ENCODE measurements around the gene AFDN. TPM values are rescaled to one million over a fixed set of nuclear protein-coding genes. Genes with fewer than 3 reads are reported as not detected.

The AFDN gene
- polyA plus RNA-seq, 1 of the 3 experiments (the other 2 are of a cell fraction), result 25.1 TPM

DNA sequence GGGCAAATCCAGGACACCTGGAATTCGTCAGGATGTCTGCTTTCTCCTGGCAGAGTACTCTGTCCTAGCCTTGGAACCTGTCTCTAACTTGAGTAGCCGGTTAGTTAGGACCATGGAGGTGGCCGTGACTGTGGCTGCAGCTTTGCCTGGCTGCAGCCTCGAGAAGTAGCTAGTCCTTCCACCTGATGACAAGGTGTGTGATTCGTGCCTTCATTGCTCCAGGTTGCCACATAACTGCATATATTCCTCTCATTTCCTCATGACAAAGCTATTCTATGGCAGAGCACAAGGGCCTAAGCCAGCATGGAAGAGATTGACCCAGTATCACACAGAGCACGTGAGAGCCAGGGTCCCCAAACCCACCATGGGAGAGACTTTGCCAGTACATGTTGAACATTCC lies 130.9 kb downstream of the AFDN start:
- DNase-seq, result no peak
- Histone ChIP-seq H3K27me3 (ENCODE audit: insufficient read depth) (no peaks in the 10 kb centered on the region), H2AFZ (ENCODE audit: low read depth) (no peak overlapping the region), H3F3A (replicated peaks; ENCODE audit: insufficient read depth) (peaks cover 4% of the 10 kb centered on the region), H4K20me1 (ENCODE audit: insufficient read depth) (no peaks in the 10 kb centered on the region), H3K79me2 (ENCODE audit: insufficient read depth) (no peaks in the 10 kb centered on the region), H3K9me3 (no peaks in the 10 kb centered on the region), H3K4me2 (no peak overlapping the region), H3K4me3 (ENCODE audit: low read depth in 2 of 2, low read length in 1 of 2) (no peak overlapping the region), H3K9me2 (no peaks in the 10 kb centered on the region), H3K36me3 (replicated peaks in 1 of 2; ENCODE audit: control insufficient read depth in 1 of 2, insufficient read depth in 2 of 2, low read length in 1 of 2) (peaks cover 0 to 20% of the 10 kb centered on the region in 2 experiments), H3K4me1 (ENCODE audit: control insufficient read depth in 1 of 2, insufficient read depth in 2 of 2, low read depth in 1 of 2, low read length in 1 of 2) (no peaks in the 10 kb centered on the region; a peak in 2 of 4 replicates), H3K9ac (no peak overlapping the region), H3K27ac (ENCODE audit: low read depth in 2 of 2, low read length in 1 of 2) (no peak overlapping the region)
- 100% methylated on average over 3 of the region's 6 CpGs for WGBS (ENCODE audit: low lambda C conversion rate)
- ChIA-PET CTCF (interaction anchor here (1.1 to 2.1 kb wide), 2 partner anchors 10 to 50 kb away, joined by 3 to 9 read pairs; no protein-coding TSS in a partner anchor), POLR2A (no interaction called here)
- TF ChIP-seq CHD2 (IDR thresholded peaks at IDR 0.05; ENCODE audit: low read length, partially characterized antibody) (no peak), FOXM1 (IDR thresholded peaks at IDR 0.05; ENCODE audit: low read depth) (no peak), EP300 (IDR thresholded peaks at IDR 0.05; ENCODE audit: borderline replicate concordance in 1 of 2, low read depth in 1 of 2, low read length in 1 of 2) (no peak), SIN3A (IDR thresholded peaks at IDR 0.05; ENCODE audit: borderline replicate concordance, low read depth, low read length) (no peak), JUND (IDR thresholded peaks at IDR 0.05) (no peak), RFX5 (IDR thresholded peaks at IDR 0.05; ENCODE audit: low read length) (no peak), RAD21 (IDR thresholded peaks at IDR 0.05; ENCODE audit: low read length) (no peak), TEAD4 (IDR thresholded peaks at IDR 0.05; ENCODE audit: borderline replicate concordance, insufficient read depth) (no peak), RXRA (IDR thresholded peaks at IDR 0.05; ENCODE audit: borderline replicate concordance, low read depth) (no peak), MXI1 (IDR thresholded peaks at IDR 0.05; ENCODE audit: low read depth, low read length) (no peak), GABPA (IDR thresholded peaks at IDR 0.05; ENCODE audit: low read depth) (no peak)
- TF ChIP-seq, protein P1, sequence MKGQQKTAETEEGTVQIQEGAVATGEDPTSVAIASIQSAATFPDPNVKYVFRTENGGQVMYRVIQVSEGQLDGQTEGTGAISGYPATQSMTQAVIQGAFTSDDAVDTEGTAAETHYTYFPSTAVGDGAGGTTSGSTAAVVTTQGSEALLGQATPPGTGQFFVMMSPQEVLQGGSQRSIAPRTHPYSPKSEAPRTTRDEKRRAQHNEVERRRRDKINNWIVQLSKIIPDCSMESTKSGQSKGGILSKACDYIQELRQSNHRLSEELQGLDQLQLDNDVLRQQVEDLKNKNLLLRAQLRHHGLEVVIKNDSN (IDR thresholded peaks at IDR 0.05; ENCODE audit: borderline replicate concordance, low read depth), result no peak
- TF ChIP-seq, protein P2, sequence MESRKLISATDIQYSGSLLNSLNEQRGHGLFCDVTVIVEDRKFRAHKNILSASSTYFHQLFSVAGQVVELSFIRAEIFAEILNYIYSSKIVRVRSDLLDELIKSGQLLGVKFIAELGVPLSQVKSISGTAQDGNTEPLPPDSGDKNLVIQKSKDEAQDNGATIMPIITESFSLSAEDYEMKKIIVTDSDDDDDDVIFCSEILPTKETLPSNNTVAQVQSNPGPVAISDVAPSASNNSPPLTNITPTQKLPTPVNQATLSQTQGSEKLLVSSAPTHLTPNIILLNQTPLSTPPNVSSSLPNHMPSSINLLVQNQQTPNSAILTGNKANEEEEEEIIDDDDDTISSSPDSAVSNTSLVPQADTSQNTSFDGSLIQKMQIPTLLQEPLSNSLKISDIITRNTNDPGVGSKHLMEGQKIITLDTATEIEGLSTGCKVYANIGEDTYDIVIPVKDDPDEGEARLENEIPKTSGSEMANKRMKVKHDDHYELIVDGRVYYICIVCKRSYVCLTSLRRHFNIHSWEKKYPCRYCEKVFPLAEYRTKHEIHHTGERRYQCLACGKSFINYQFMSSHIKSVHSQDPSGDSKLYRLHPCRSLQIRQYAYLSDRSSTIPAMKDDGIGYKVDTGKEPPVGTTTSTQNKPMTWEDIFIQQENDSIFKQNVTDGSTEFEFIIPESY (IDR thresholded peaks at IDR 0.05; ENCODE audit: borderline replicate concordance, low read depth), result no peak
- TF ChIP-seq, protein P3, sequence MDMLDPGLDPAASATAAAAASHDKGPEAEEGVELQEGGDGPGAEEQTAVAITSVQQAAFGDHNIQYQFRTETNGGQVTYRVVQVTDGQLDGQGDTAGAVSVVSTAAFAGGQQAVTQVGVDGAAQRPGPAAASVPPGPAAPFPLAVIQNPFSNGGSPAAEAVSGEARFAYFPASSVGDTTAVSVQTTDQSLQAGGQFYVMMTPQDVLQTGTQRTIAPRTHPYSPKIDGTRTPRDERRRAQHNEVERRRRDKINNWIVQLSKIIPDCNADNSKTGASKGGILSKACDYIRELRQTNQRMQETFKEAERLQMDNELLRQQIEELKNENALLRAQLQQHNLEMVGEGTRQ (IDR thresholded peaks at IDR 0.05; ENCODE audit: borderline replicate concordance, low read depth, low read length), result no peak
- TF ChIP-seq, protein P4, sequence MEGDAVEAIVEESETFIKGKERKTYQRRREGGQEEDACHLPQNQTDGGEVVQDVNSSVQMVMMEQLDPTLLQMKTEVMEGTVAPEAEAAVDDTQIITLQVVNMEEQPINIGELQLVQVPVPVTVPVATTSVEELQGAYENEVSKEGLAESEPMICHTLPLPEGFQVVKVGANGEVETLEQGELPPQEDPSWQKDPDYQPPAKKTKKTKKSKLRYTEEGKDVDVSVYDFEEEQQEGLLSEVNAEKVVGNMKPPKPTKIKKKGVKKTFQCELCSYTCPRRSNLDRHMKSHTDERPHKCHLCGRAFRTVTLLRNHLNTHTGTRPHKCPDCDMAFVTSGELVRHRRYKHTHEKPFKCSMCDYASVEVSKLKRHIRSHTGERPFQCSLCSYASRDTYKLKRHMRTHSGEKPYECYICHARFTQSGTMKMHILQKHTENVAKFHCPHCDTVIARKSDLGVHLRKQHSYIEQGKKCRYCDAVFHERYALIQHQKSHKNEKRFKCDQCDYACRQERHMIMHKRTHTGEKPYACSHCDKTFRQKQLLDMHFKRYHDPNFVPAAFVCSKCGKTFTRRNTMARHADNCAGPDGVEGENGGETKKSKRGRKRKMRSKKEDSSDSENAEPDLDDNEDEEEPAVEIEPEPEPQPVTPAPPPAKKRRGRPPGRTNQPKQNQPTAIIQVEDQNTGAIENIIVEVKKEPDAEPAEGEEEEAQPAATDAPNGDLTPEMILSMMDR (IDR thresholded peaks at IDR 0.05), result no peak
